AG10803 (cell line): ENCODE data around the gene NCOA6.

Experiments
- DNase-seq: peaks from one replicate; pipeline ENCODE4 v3.0.0; 2010; ENCODE audit warnings: low read depth
- H3K4me3 ChIP-seq: 2 replicates; pipeline ENCODE4 v1.5.1; 2011; ENCODE audit warnings: mild to moderate bottlenecking, low read length, control low read depth
- CTCF ChIP-seq: conservative IDR thresholded peaks from 2 replicates; pipeline ENCODE4 v1.5.1; 2011; ENCODE audit warnings: mild to moderate bottlenecking, low read length, control low read depth, inconsistent platforms

NCOA6 gene

GRCh38 chr20:34703424-34704176 is 121.9 kb downstream of the NCOA6 start:
- peak overlapping the region; percentile 87 for H3K4me3 ChIP-seq
- peak; percentile 7 for DNase-seq
- TF ChIP-seq CTCF: no peak

- TF ChIP-seq CTCF: no peak
- DNase-seq: no peak
- peak overlapping the region; percentile 87; the same call in 1 of the 2 replicates for H3K4me3 ChIP-seq
Measured at GRCh38 chr20:34703061-34703423, 122.4 kb downstream of the NCOA6 start.

GRCh38 chr20:34701405-34702085 is 123.9 kb downstream of the NCOA6 start:
- no peak overlapping the region for H3K4me3 ChIP-seq
- no peak for DNase-seq
- TF ChIP-seq CTCF: no peak

GRCh38 chr20:34693414-34693813 is 132.0 kb downstream of the NCOA6 start:
- no peak for DNase-seq
- no peak overlapping the region for H3K4me3 ChIP-seq
- no peak for TF ChIP-seq CTCF

GRCh38 chr20:34691838-34692237 is 133.6 kb downstream of the NCOA6 start:
- DNase-seq: no peak
- H3K4me3 ChIP-seq: no peak overlapping the region
- no peak for TF ChIP-seq CTCF

- TF ChIP-seq CTCF: no peak
- H3K4me3 ChIP-seq: no peak overlapping the region
- DNase-seq: no peak
Measured at GRCh38 chr20:34689486-34689885, 136.0 kb downstream of the NCOA6 start.

GRCh38 chr20:34683667-34684066 is 141.8 kb downstream of the NCOA6 start:
- no peak for DNase-seq
- no peak for TF ChIP-seq CTCF
- no peak overlapping the region for H3K4me3 ChIP-seq
